BJ (cell line): ENCODE data around the gene PPP1R3F. TPM values are rescaled to one million over a fixed set of nuclear protein-coding genes. Genes with fewer than 3 reads are reported as not detected.

Source experiments
- CTCF ChIA-PET: fragments of 350-600 bp; formaldehyde crosslinking; extraction: SDS; loops from one replicate; lab custom pipeline; 2021; ENCODE audit warnings: antibody characterized with exemption, inconsistent platforms; lab: Yijun Ruan, JAX
- POLR2A ChIA-PET: fragments of 300-600 bp; sonication (Branson Sonifier 250); formaldehyde crosslinking; extraction: SDS; loops from one replicate; lab custom pipeline; 2021; ENCODE audit warnings: antibody characterized with exemption; lab: Charles Lee
- DNase-seq: peaks from one replicate; pipeline ENCODE4 v3.0.0-alpha.2; 2011; ENCODE audit warnings: low read depth
- H3K27me3 ChIP-seq: 2 replicates; pipeline ENCODE4 v1.6.0; 2011; ENCODE audit warnings: low read length; ENCODE audit not compliant: control insufficient read depth, insufficient read depth
- H3K36me3 ChIP-seq: 2 replicates; pipeline ENCODE4 v1.5.1; 2011; ENCODE audit warnings: low read length; ENCODE audit not compliant: control insufficient read depth, insufficient read depth
- H3K4me3 ChIP-seq: 2 replicates; pipeline ENCODE4 v1.5.1; 2011; ENCODE audit warnings: low read depth, mild to moderate bottlenecking, control low read depth, low read length
- polyA plus RNA-seq: library from polyadenylated mRNA; depleted of rRNA; stranded (reverse); fragments of >200 nt; gene quantifications from 2 replicates; pipeline ENCODE4 v1.2.3, GENCODE V29; 2011
- TF ChIP-seq, protein P1 (sequence below): IDR thresholded peaks from 2 replicates; pipeline ENCODE4 v1.5.1; 2011; ENCODE audit warnings: low read depth, mild to moderate bottlenecking, control low read depth, inconsistent platforms, low read length, moderate library complexity; ENCODE audit not compliant: insufficient read depth

Gene PPP1R3F
- polyA plus RNA-seq, 1 experiment, result 3.5 TPM

DNA sequence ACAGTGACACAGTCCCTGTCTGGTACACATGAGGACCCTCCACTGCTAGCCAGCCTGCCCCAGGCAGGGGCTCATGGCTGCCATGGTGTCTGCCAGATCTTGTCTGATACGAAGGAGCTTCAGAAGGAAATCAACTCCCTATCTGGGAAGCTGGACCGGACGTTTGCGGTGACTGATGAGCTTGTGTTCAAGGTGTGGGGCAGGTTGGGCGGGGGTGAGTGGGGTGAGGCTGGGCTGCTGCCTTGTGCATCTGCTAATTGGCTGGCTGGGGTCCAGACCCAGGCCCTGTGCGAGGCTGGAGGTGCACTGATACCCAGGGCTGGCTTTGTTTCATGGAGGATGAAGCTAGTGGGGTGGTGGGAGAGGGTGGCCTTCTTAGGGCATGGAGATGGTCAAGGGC, 20.5 kb upstream of the PPP1R3F start:
- CTCF ChIA-PET, result interaction anchor here (1.4 kb wide), 1 partner anchor 32 kb away, joined by 3 read pairs; no protein-coding TSS in a partner anchor
- no peaks in the 10 kb centered on the region; the same call in none of the 2 replicates for H3K36me3 ChIP-seq
- H3K4me3 ChIP-seq, result no peak overlapping the region
- H3K27me3 ChIP-seq, result no peaks in the 10 kb centered on the region
- TF ChIP-seq, protein P1, sequence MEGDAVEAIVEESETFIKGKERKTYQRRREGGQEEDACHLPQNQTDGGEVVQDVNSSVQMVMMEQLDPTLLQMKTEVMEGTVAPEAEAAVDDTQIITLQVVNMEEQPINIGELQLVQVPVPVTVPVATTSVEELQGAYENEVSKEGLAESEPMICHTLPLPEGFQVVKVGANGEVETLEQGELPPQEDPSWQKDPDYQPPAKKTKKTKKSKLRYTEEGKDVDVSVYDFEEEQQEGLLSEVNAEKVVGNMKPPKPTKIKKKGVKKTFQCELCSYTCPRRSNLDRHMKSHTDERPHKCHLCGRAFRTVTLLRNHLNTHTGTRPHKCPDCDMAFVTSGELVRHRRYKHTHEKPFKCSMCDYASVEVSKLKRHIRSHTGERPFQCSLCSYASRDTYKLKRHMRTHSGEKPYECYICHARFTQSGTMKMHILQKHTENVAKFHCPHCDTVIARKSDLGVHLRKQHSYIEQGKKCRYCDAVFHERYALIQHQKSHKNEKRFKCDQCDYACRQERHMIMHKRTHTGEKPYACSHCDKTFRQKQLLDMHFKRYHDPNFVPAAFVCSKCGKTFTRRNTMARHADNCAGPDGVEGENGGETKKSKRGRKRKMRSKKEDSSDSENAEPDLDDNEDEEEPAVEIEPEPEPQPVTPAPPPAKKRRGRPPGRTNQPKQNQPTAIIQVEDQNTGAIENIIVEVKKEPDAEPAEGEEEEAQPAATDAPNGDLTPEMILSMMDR, result no peak
- POLR2A ChIA-PET, result no interaction called here
- DNase-seq, result no peak

DNA sequence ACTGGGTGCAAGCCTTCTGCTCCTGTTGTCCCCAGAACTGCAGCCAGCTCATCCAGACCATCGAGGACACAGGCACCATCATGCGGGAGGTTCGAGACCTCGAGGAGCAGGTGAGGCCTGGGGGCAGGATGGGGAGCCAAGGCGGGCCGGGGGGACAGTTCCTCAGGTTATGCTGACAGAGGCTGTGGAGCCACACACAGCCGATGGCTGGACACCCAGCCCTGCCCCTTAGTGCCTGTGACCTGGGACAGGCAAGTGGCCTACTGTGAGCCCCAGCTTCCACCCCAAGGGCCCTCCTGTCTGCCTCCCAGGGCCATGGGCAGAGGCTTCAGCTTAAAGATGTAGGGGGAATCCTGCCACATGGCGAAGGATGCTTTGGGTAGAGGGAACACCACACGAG, 20.0 kb upstream of the PPP1R3F start:
- ChIA-PET POLR2A (no interaction called here), CTCF (interaction anchor here (1.4 kb wide), 1 partner anchor 32 kb away, joined by 3 read pairs; no protein-coding TSS in a partner anchor)

DNA sequence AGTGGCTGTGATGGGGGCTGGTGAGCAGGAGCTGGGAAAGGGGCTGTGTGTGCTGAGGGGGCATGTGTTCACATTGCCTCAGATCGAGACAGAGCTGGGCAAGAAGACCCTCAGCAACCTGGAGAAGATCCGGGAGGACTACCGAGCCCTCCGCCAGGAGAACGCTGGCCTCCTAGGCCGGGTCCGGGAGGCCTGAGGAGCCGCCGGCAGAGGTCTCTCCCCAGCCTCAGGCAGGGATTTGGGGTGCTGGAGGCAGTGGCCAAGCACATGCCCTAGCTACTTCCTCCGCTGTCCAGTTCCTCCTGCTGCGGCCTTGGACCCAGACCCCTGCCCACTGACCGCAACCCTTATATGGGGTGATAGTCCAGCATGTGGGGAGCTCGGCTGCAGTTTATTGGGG, 19.5 kb upstream of the PPP1R3F start:
- H3K4me3 ChIP-seq, result no peak overlapping the region
- CTCF ChIA-PET, result no interaction called here
- no peak for DNase-seq
- H3K27me3 ChIP-seq, result no peaks in the 10 kb centered on the region
- TF ChIP-seq, protein P1, result no peak
- H3K36me3 ChIP-seq, result no peaks in the 10 kb centered on the region; the same call in none of the 2 replicates
- POLR2A ChIA-PET, result no interaction called here

More for the DNA sequence above, 20.0 kb upstream of the PPP1R3F start:
- H3K36me3 ChIP-seq, result no peaks in the 10 kb centered on the region; the same call in none of the 2 replicates
- H3K4me3 ChIP-seq, result no peak overlapping the region
- no peaks in the 10 kb centered on the region for H3K27me3 ChIP-seq
- no peak for DNase-seq
- TF ChIP-seq, protein P1, result no peak

DNA sequence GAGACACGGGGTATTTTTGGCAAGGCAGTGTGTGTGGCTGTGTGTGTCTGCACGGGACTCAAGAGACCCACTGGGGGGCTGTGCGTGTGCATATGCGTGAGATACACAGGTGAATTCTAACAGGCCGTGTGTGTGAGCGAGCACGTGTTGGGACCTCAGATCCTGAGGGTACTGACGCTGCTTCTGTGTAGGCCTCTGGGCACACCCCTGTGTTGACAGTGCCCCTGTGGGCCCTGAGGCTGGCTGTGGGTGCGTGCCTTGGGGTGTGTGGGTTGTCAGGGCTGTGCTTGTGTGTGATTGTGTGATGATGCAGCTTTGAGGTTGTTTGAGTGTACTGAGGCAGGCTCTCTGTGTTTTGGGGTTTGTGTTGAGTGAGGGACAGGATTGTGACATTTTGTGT, 19.0 kb upstream of the PPP1R3F start:
- no peaks in the 10 kb centered on the region; the same call in none of the 2 replicates for H3K36me3 ChIP-seq
- no peak for DNase-seq
- H3K27me3 ChIP-seq, result no peaks in the 10 kb centered on the region
- ChIA-PET POLR2A (no interaction called here), CTCF (no interaction called here)
- H3K4me3 ChIP-seq, result no peak overlapping the region
- TF ChIP-seq, protein P1, result no peak

DNA sequence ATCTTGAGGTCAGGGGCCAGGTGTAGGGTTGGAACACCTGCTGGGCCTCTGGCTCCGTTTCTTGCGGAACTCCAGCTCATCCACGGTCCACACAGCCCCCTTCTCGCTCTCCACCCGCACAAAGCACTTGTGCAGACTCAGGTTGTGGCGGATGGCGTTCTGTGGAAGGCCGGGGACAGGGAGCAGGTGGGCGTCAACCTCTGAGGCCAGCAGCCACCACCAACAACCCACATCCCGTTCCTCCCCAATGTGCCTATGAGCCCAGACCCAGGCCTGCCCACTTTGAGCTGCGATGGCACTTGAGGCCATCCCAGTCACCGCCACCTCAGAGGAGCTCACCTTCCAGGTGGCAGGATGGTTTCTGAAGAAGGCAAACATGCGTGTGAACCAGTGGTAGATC, 18.3 kb upstream of the PPP1R3F start:
- CTCF ChIA-PET, result no interaction called here
- TF ChIP-seq, protein P1, result no peak
- H3K36me3 ChIP-seq, result no peaks in the 10 kb centered on the region; the same call in none of the 2 replicates
- no peak for DNase-seq
- POLR2A ChIA-PET, result no interaction called here
- no peak overlapping the region for H3K4me3 ChIP-seq
- H3K27me3 ChIP-seq, result no peaks in the 10 kb centered on the region
